ENCODE data around the gene IQSEC1.

Gene IQSEC1

GRCh38 chr3:12924437-12924836 is 148.8 kb downstream of the IQSEC1 start:
- no peak for DNase-seq

DNA sequence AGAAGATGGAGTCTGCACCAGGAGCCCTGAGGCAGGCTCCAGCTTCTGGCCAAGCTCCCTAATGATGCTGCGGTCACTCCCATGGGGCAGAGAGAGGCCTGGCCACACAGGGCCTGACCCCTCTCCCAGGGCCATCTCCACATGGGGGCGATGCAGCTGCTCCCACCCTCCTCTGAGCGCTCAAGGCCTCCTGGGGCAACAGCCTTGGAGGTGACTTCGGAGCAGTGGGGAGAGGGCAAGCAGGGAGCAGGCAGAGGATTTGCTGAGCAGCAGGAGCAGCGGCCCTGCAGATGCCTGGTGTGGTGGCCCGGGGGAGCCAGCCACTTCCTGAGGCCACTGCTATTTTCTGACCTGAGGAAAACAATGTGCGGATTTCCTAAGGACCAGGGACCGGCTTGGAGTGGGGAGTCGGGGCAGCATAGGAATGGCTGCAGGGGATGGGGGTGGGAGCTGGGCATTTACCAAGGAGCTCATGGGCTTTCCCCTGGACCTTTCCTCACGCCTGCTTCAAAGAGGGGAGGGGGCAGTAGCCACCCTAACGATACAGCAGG is 150.3 kb downstream of the IQSEC1 start:
- no peak for DNase-seq

DNA sequence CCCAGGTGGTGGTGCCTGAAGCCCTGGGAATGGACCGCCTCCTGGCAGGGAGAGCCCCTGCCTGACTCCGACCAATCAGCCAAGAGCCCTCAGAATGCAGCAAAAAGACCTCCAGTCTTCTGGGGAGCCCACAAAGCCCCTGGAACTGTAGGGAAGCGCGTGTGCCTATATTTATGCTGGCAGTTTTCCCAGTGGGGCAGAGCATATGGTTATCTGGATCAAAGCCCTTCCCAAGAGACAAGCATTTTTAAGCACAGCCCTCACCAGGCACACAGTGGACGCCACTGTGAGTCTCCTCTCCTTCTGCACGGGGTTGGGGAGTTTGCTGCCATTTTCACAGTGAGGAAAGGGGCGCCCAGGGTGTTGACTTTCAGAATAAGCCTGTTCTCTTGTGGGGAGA is 150.9 kb downstream of the IQSEC1 start:
- peak; percentile 31 for DNase-seq

GRCh38 chr3:12921736-12922135 is 151.5 kb downstream of the IQSEC1 start:
- DNase-seq: no peak

- no peak for DNase-seq
Measured at GRCh38 chr3:12920967-12921366, 152.3 kb downstream of the IQSEC1 start.

- no peak for DNase-seq
Measured at GRCh38 chr3:12919205-12919604, 154.0 kb downstream of the IQSEC1 start.

DNA sequence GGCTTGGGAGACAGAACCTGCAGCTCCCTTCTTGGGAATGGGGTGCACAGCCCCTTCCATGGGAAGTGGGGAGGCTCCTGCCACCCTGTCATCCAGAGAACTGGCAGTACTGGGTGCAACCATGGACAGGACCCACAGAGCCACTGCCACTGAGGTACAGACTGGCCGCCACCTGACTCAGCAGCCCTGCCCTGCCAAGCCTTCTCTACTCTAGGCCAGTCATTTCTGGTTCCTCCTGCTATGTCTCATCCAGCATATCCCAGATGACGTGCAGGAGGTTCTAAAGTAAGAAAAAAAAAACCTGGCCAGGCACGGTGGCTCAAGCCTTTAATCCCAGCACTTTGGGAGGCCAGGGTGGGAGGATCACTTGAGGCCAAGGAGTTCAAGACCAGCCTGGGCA is 155.0 kb downstream of the IQSEC1 start:
- DNase-seq: no peak

DNA sequence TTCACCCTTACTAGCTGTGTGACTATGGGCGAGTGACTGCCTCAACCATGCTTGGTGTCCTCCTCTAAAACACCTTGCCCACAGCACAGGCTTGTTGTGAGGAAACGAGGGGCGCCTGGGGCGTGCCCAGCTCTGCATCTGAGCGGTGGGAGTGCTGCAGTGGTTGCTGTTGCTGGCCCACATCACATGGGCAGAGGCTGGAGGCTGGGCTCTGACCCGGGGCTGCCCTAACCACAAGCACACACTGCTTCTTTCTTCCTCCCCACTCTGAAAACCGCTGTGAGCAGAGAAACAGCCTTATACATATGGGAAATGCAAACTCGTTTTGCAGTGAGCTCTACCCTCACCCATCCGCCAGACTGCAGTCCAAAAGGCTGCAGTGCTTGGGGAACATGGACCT is 157.1 kb downstream of the IQSEC1 start:
- no peak for DNase-seq

GRCh38 chr3:12914088-12914487 is 159.1 kb downstream of the IQSEC1 start:
- no peak for DNase-seq

DNA sequence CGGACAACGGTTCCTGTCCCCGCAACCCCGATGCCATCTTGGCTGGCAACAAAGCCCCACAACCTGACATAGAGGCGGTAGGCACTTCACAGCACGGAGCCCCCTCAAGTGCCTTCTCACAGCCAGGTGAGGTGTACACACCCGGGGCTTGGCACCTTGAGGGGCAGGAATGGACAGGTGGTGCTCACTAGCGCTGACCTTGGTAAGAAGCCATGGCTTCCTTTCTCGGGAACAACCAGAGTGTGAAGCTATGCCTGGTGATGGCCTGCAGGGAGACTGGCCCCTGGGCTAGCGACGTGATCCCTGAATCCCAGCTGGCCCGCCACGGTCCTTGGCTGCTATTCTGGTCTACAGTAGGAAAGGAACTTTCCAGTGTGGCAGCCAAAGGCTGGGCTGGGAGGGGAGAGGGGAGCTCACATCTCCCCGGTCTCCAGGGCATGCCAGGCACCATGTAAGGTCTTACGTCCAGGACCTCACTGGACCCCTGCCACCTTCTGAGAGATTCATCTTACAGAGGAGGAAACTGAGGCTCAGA is 161.3 kb downstream of the IQSEC1 start:
- no peak for DNase-seq

DNA sequence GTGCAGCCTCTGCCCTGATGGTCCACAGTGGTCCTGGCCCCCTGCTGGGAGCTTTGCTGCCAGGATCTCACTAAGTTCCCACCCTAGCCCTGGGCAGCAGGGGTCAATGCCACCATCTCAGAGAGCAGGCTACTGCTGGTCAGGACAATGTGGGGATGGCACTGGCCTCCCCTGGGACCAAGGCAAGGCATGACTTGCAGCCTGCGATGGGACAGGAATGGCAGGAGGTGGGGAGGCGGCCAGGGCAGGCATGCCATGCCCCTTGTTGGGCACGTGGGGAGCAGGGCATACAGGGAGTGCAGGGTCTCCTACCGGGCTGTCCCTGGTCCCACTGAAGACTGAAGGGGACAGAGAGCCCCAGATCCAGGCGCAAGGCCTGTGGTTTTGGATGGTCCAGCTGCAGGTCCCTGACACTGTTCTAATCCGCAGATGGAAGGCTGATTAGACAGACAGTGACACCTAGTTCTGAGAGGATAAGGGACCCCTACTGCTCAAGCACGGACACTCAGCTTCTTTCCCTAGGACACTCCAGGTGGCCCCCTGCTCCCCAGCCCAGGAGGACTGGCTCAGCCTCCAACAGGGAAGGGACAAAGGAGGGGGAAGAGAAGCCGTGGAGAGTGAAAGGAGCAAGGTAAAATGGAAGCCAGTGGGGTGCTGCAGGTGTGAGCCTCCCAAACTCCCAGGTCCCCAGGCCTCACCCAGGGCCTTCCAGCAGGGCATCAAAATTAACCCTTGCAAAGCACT is 162.7 kb downstream of the IQSEC1 start:
- no peak for DNase-seq

DNA sequence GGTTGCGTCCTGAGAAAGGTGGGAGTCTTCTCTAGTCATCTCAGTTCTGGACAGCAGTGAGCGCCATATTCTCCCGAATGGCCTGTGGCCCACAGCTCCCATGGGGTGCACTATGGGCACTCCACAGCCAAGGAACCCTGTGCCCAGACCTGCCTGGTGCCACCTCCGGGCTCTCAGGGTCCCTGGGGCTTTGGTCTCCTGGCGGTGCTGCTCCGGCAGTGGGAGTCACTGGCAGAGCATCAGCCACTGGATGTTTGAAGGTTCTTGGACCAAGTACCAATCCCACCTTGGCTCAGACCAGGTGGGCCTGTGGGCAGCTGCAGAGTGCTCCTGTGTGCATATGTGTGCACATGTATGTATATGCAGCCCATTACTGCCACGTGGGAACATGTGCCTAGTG is 163.5 kb downstream of the IQSEC1 start:
- DNase-seq: no peak

- DNase-seq: no peak
Measured at GRCh38 chr3:12908859-12909258, 164.4 kb downstream of the IQSEC1 start.

DNA sequence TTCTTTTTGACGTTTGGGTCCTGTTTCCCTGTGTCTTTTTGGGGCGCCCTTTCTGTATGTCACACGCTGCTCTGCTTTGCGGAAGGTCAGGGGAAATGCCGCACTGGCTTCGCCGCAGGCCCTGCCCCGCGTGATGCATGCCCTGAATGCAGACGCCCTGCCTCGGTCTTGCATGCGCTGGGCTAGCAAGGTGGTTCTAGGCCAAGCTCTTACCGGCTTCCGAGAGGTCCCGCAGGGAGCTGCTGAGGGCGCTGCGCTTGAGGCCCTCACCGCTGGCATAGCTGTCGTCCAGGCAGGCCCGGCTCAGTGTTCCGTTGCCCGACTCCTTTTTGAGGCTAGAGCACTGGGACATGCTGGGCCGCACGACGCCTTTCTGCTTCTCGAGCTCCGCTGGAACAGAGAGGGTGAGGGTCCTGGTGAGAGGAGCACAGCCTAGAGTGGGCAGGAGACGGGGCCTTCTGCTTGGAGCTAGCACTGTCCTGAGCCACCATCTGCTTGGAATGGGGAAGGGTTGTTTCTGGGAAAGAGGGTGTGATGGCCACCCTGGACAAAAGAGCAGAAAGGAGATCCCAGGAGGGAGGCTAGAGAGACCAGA is 165.0 kb downstream of the IQSEC1 start:
- DNase-seq: no peak

DNA sequence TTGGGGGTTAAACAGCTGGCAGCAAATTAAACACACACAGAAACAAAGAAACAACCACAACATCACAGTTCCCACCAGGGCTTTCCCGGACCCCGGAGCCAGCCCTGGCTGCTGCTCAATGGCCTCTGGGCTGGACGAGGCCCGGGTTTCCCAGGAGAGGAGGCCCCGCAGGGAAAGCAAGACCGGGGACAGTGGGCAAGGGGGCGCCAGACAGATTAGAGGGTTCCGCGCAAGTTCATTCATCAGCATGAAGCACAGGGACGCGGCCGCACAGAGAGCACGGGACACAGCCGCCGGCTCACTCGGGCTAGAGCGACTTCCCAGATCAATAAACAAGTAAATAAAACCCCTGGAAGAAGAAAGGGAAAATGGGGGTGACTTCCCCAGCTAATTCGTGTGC is 165.5 kb downstream of the IQSEC1 start:
- no peak for DNase-seq

GRCh38 chr3:12907296-12907695 is 165.9 kb downstream of the IQSEC1 start:
- DNase-seq: no peak

DNA sequence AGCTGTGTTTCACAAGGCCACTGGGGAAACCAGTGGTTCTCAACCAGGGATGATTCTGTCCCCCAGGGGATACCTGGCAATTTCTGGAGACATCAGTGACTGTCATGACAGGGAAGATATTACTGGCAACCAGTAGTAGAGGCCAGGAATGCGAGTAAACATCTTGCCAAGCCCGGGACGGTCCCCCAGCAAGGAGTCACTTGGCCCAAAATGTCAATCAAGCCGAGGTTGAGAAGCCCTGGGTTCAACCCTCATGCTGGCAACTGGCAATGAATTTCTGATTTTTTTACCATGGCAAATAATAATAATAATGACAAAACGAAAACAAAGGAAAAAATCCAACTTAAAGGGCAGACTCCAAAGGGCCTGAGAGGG is 166.3 kb downstream of the IQSEC1 start:
- no peak for DNase-seq

GRCh38 chr3:12906141-12906915 is 166.9 kb downstream of the IQSEC1 start:
- DNase-seq: no peak

- DNase-seq: no peak
Measured at GRCh38 chr3:12905316-12906071, 167.7 kb downstream of the IQSEC1 start.

- no peak for DNase-seq
Measured at GRCh38 chr3:12904951-12905315, 168.3 kb downstream of the IQSEC1 start.

DNA sequence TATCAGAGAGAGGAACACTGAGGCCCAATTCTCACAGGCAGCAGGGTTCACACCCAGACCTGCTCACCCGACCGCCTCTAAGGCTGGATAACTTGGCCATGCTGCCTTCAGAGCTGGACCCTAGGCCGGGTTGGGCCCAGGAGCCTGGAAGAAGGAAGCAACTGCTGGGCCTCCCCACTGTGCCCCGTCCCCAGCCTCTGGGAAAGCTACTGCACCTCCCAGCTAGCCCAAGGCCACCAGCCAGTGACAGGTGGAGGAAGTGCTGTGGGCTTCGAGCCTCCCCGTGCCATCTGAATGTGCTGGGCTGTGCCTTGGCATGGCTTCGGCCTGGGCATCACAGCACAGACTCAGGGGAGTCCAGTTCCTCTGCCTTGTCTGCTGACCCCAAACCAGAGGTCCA is 169.3 kb downstream of the IQSEC1 start:
- DNase-seq: no peak

DNA sequence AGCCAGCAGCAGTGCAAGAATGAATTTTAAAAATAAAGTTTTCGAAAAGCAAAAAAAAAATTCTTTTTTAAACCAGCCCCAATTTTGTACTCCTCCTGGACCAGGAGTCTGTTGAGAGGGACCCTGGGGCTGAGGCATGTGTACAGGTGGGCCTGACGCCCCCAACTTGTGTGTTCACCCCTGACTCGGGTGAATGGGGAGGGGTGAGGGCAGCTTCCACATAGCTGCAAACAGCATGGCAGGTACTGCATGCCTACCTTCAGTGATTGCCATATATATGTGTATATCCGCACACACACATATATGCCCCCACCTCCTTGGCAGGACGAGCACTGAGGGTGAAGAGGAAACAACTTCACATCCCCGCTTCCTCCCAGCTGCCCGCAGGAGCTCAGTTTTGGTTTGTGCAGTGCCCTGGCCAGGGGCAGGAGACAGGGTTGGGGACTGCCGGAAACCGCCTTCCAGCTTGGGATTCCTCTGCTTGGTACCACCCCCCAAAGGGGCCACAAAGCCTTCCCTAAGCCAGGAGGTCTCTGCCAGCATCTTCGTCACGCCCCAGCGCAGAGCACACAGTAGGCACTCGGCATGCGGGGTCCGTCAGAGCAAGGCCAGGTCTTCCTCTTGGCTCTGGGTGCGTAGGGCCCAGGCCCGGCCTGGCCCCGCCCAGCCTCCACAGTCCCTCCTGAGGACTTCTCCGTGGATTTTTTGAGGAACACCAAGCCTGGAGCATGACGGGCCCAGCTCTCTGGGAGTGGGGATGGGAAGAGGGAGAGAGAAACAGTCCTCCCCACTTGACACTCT is 170.0 kb downstream of the IQSEC1 start:
- no peak for DNase-seq
